Activated naive CD4-positive, alpha-beta T cell treated with anti-CD3 and anti-CD28 coated beads, Interleukin-2, amount 50 U/mL, for 24 hours (primary cell): ENCODE results near the gene PTPN1.
"Not testable (repeated sequence)": the region's sequence is repeated elsewhere in the genome, so short reads cannot be mapped to it uniquely, and the experiment has no call there.

Experiments
- H3K27ac Mint-ChIP-seq: one replicate; pipeline ENCODE4 v1.8.0; 2021; ENCODE audit warnings: mild to moderate bottlenecking, mixed read lengths
- H3K27me3 Mint-ChIP-seq: one replicate; pipeline ENCODE4 v1.8.0; 2021; ENCODE audit warnings: mixed read lengths
- H3K36me3 Mint-ChIP-seq: one replicate; pipeline ENCODE4 v1.8.0; 2021; ENCODE audit warnings: mixed read lengths
- H3K4me1 Mint-ChIP-seq: one replicate; pipeline ENCODE4 v1.8.0; 2021; ENCODE audit warnings: mixed read lengths
- H3K4me3 Mint-ChIP-seq: one replicate; pipeline ENCODE4 v1.8.0; 2021; ENCODE audit warnings: mild to moderate bottlenecking, mixed read lengths
- H3K9me3 Mint-ChIP-seq: one replicate; pipeline ENCODE4 v1.8.0; 2021; ENCODE audit warnings: mixed read lengths

The PTPN1 gene

GRCh38 chr20:50532221-50532620 is 22.0 kb downstream of the PTPN1 start:
- Mint-ChIP-seq H3K27me3 (no peaks in the 10 kb centered on the region), H3K4me1 (peaks cover 73% of the 10 kb centered on the region), H3K36me3 (peaks cover under 1% of the 10 kb centered on the region), H3K27ac (no peak overlapping the region), H3K4me3 (no peak overlapping the region), H3K9me3 (no peaks in the 10 kb centered on the region)

GRCh38 chr20:50533061-50533460 is 22.9 kb downstream of the PTPN1 start:
- peaks cover 7% of the 10 kb centered on the region for H3K36me3 Mint-ChIP-seq
- no peaks in the 10 kb centered on the region for H3K9me3 Mint-ChIP-seq
- no peak overlapping the region for H3K27ac Mint-ChIP-seq
- peaks cover 82% of the 10 kb centered on the region for H3K4me1 Mint-ChIP-seq
- H3K4me3 Mint-ChIP-seq: no peak overlapping the region
- H3K27me3 Mint-ChIP-seq: no peaks in the 10 kb centered on the region

DNA sequence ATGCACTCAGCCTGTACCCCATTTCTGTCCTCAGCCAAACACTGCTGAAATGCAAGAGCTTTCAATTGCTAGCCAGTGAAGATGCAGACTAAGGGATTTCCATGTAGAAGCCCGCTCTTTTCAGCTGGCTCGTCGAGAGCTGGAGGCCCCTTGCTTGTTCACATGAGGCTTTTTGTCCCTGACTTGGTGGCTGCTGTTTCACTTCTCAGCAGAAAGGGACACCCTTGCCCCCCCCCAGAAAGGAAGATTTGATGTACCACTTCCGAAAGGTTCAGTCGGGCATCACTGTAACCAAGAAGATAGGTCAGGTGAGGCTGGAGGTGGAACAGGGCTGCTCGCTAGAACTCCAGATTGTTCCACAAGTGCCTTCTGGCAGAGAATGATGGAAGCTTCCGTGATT is 23.3 kb downstream of the PTPN1 start:
- H3K9me3 Mint-ChIP-seq: no peaks in the 10 kb centered on the region
- no peak overlapping the region for H3K27ac Mint-ChIP-seq
- H3K36me3 Mint-ChIP-seq: peaks cover 9% of the 10 kb centered on the region
- peaks cover 86% of the 10 kb centered on the region for H3K4me1 Mint-ChIP-seq
- no peaks in the 10 kb centered on the region for H3K27me3 Mint-ChIP-seq
- H3K4me3 Mint-ChIP-seq: no peak overlapping the region

GRCh38 chr20:50534567-50534966 is 24.4 kb downstream of the PTPN1 start:
- Mint-ChIP-seq H3K9me3 (no peaks in the 10 kb centered on the region), H3K27ac (no peak overlapping the region), H3K4me3 (no peak overlapping the region), H3K27me3 (no peaks in the 10 kb centered on the region), H3K4me1 (peaks cover 83% of the 10 kb centered on the region), H3K36me3 (peaks cover 9% of the 10 kb centered on the region)

- Mint-ChIP-seq H3K36me3 (peaks cover 9% of the 10 kb centered on the region), H3K9me3 (no peaks in the 10 kb centered on the region), H3K4me1 (peaks cover 86% of the 10 kb centered on the region), H3K27me3 (no peaks in the 10 kb centered on the region), H3K4me3 (no peak overlapping the region), H3K27ac (peak overlapping the region; percentile 36)
Measured at GRCh38 chr20:50535162-50535561, 25.0 kb downstream of the PTPN1 start.

DNA sequence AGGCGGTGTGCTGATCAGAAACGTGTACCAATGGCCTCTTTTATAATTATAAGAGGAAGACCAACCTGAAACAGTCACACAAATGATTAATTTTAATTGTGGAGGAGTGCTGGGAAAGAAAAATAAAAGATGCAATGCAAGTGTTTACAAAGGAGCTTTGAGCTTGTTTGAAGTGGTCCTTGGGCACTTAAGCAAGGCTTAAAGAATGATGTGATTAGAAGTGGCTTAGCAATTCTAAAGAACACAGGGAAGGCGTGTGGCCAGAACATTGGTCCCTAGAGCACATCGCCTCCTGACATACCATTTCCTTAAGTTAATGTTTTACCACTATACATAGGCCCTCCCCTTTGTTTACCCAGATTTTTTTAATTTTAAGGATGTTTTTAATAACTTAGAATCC is 26.1 kb downstream of the PTPN1 start:
- Mint-ChIP-seq H3K27me3 (no peaks in the 10 kb centered on the region), H3K9me3 (no peaks in the 10 kb centered on the region), H3K36me3 (peaks cover 13% of the 10 kb centered on the region), H3K4me1 (peaks cover 93% of the 10 kb centered on the region), H3K27ac (peak overlapping the region; percentile 30), H3K4me3 (no peak overlapping the region)

- Mint-ChIP-seq H3K36me3 (peaks cover 13% of the 10 kb centered on the region), H3K9me3 (no peaks in the 10 kb centered on the region), H3K27ac (peak overlapping the region; percentile 49), H3K4me3 (peak overlapping the region; percentile 45), H3K4me1 (peaks cover 94% of the 10 kb centered on the region), H3K27me3 (no peaks in the 10 kb centered on the region)
Measured at GRCh38 chr20:50537546-50538201, 27.5 kb downstream of the PTPN1 start.

- H3K4me1 Mint-ChIP-seq: peaks cover 94% of the 10 kb centered on the region
- no peaks in the 10 kb centered on the region for H3K27me3 Mint-ChIP-seq
- H3K4me3 Mint-ChIP-seq: no peak overlapping the region
- H3K9me3 Mint-ChIP-seq: no peaks in the 10 kb centered on the region
- H3K36me3 Mint-ChIP-seq: peaks cover 13% of the 10 kb centered on the region
- H3K27ac Mint-ChIP-seq: peak overlapping the region; percentile 14
Measured at GRCh38 chr20:50538276-50538675, 28.1 kb downstream of the PTPN1 start.

DNA sequence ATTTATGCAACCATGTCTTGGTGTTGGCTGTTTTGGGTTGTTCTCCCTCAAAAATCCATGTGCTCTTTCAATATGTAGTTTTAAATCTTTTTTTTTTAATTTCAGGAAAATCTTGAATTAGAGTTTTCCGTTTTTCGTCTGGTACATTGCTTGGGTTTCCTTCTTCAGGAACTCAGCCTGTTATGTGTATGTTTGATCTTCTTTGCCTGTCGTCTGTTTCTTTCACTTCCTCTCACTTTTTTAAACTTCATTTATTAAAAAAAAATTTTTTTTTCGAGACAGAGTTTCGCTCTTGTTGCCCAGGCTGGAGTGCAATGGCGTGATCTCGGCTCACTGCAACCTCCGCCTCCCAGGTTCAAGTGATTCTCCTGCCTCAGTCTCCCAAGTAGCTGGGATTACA is 29.6 kb downstream of the PTPN1 start:
- Mint-ChIP-seq H3K36me3 (peaks cover 18% of the 10 kb centered on the region), H3K27ac (peak overlapping the region; percentile 60), H3K4me1 (peaks cover 88% of the 10 kb centered on the region)
- H3K27me3 Mint-ChIP-seq, H3K9me3 Mint-ChIP-seq, H3K4me3 Mint-ChIP-seq: not testable (repeated sequence)

DNA sequence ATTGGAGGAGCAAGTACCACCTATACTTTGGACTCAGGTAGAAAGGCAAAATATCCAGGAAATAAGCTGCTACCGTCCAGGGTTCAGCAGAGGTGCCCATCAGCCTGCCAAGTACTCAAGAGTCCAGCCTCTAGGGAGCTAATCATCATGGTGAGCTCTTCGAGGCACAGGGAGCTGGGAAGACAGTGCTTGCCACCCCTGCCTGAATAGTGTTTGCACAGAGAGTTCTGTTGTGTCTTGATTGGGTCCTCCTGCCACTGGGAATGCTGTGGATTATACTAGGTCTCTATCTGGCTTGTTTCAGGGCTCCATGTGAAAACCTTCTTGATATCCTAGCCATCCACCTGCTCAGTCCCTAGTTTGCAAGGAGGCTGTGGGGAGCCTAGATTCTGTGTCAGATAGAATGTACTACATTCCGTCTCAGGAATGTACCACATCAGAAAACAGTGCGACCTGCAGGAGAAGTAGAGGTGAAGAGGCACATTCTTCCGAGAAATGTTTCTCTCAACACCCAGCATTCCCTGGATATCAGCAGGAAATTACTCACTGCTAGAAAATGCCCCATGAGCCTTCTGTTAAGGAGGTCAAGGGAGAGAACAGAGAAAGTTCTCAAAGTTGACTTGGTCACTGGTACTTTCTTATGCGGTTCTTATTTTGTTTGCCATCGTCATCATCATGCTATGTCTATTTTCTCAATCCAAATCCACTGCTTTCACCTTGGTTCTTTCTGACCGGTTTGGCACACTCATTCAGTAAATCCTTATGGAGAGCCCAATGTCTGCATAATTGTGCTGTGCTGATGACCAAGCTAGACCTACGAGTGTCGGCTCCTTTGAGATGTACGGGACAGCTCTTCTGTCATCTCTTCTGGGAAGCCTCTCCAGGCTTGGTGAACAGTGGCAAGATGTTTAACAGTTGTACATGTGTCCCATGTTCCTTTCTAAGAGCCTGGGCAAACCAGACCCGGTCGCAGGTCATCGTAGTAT is 30.7 kb downstream of the PTPN1 start:
- H3K36me3 Mint-ChIP-seq: peaks cover 18% of the 10 kb centered on the region
- no peaks in the 10 kb centered on the region for H3K27me3 Mint-ChIP-seq
- no peaks in the 10 kb centered on the region for H3K9me3 Mint-ChIP-seq
- peak overlapping the region; percentile 30 for H3K27ac Mint-ChIP-seq
- H3K4me3 Mint-ChIP-seq: no peak overlapping the region
- peaks cover 86% of the 10 kb centered on the region for H3K4me1 Mint-ChIP-seq

DNA sequence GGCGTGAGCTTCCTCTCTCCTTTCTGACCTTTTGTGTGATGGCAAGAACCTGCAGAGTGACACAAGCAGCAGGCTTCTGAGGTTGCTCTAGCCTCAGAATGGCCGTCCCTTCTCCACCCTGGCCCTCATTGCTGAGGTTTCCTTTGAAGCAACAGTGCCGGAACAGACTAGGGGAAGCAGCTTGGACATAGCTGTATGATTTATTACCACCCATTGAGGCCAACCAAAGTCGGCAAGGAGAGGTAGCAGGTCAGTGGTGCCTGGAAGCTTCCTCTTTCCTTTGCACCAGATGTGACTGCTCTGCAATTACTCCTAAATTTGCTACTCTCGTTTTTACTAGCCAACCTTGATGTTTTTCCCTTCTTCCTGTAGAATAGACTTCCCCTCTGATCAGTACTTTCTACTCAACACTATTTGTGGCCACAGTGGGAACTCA is 31.4 kb downstream of the PTPN1 start:
- peaks cover 18% of the 10 kb centered on the region for H3K36me3 Mint-ChIP-seq
- H3K4me1 Mint-ChIP-seq: peaks cover 88% of the 10 kb centered on the region
- no peaks in the 10 kb centered on the region for H3K9me3 Mint-ChIP-seq
- no peaks in the 10 kb centered on the region for H3K27me3 Mint-ChIP-seq
- H3K27ac Mint-ChIP-seq: peak overlapping the region; percentile 30
- no peak overlapping the region for H3K4me3 Mint-ChIP-seq

DNA sequence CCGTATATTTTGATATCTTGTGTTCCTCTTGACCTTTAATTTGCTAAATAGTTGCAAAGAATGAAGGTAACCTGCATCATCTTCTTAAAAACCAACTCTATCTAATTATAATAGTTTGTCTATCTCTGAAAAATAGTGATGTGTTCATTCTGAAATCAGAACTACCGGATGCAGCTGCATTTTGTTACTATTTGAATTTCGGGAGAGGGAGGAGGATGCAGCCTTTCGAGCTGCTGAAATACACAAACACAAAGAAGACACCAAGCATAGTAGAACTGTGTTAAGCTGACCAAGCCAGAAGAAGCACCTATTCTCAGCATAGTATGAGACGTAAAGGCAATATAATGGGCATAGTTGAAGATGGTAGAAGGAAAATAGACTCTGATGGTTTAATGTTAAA is 33.1 kb downstream of the PTPN1 start:
- Mint-ChIP-seq H3K4me3 (peak overlapping the region; percentile 23), H3K27ac (peak overlapping the region; percentile 81), H3K9me3 (no peaks in the 10 kb centered on the region), H3K36me3 (peaks cover 13% of the 10 kb centered on the region), H3K4me1 (peaks cover 86% of the 10 kb centered on the region), H3K27me3 (no peaks in the 10 kb centered on the region)

- H3K9me3 Mint-ChIP-seq: no peaks in the 10 kb centered on the region
- peak overlapping the region; percentile 97 for H3K27ac Mint-ChIP-seq
- peaks cover 14% of the 10 kb centered on the region for H3K36me3 Mint-ChIP-seq
- no peaks in the 10 kb centered on the region for H3K27me3 Mint-ChIP-seq
- H3K4me3 Mint-ChIP-seq: peak overlapping the region; percentile 24
- peaks cover 74% of the 10 kb centered on the region for H3K4me1 Mint-ChIP-seq
Measured at GRCh38 chr20:50545126-50545525, 34.9 kb downstream of the PTPN1 start.

GRCh38 chr20:50546729-50547314 is 36.6 kb downstream of the PTPN1 start:
- Mint-ChIP-seq H3K4me3 (peak overlapping the region; percentile 82), H3K27ac (peak overlapping the region; percentile 97), H3K4me1 (peaks cover 57% of the 10 kb centered on the region), H3K9me3 (no peaks in the 10 kb centered on the region), H3K27me3 (no peaks in the 10 kb centered on the region), H3K36me3 (peaks cover 14% of the 10 kb centered on the region)

DNA sequence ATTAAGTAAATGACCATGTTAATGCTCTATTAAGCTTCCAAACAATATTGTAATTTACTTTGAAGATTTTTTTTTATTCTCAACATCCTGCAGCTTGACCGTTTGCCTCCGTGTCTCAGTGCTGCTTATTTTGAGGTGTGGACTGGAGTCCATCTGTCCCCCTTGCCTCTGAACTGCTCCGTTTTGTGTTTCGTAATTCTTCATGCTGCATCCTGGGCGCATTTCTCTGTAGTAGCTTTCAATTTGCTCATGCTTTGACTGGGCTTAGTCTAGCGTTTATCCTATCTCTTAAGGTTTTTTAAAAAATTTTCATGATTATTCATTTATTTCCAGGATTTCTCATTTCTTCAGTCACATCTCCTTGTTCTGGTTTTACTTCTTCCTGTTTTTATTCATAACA is 37.8 kb downstream of the PTPN1 start:
- H3K4me3 Mint-ChIP-seq: peak overlapping the region; percentile 20
- H3K4me1 Mint-ChIP-seq: peaks cover 45% of the 10 kb centered on the region

GRCh38 chr20:50548396-50548795 is 38.2 kb downstream of the PTPN1 start:
- Mint-ChIP-seq H3K9me3 (no peaks in the 10 kb centered on the region), H3K27me3 (no peaks in the 10 kb centered on the region), H3K36me3 (peaks cover 13% of the 10 kb centered on the region), H3K27ac (peak overlapping the region; percentile 84), H3K4me3 (peak overlapping the region; percentile 20), H3K4me1 (peaks cover 41% of the 10 kb centered on the region)

More for the DNA sequence above, 37.8 kb downstream of the PTPN1 start:
- Mint-ChIP-seq H3K36me3 (peaks cover 14% of the 10 kb centered on the region), H3K9me3 (no peaks in the 10 kb centered on the region), H3K27ac (peak overlapping the region; percentile 84), H3K27me3 (no peaks in the 10 kb centered on the region)
